ENCODE results near the gene PASK.

The PASK gene

GRCh38 chr2:241074901-241075540 is 74.3 kb downstream of the PASK start:
- no peak for DNase-seq

DNA sequence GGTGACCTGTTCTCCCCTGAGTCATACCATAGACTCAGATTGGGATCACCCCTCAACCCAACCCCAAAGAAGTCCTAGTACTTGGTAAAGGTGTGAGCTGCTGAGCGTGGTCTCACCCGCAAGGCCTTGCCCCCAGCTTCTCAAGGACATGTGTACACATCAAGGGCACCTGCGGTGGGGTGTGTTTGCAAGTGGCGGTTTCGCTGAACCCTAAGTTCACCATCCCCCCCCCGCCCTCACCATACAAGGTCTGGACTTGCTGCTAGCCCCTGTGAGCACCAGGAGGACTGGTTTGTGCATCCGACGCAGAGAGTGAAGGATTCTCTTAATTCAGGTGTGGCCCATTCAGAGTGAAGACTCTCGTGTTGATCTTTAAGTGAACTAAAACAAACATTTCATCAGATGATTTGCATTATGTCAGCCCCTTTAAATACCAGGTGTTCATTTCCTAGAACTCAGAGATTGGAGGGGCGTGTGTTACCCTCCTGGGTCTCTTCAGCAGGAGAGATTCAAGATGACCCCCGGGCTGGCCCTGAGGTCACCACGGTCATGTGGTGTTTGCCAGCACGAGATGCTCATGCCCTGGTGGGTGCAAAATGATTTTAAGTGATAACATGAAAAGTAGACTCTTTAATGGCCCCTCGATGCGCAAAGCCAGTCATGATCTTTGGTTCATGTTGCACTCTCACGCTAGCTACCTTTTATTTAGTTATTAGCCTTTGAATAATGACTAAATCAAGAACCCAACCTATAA is 75.0 kb downstream of the PASK start:
- DNase-seq = no peak

DNA sequence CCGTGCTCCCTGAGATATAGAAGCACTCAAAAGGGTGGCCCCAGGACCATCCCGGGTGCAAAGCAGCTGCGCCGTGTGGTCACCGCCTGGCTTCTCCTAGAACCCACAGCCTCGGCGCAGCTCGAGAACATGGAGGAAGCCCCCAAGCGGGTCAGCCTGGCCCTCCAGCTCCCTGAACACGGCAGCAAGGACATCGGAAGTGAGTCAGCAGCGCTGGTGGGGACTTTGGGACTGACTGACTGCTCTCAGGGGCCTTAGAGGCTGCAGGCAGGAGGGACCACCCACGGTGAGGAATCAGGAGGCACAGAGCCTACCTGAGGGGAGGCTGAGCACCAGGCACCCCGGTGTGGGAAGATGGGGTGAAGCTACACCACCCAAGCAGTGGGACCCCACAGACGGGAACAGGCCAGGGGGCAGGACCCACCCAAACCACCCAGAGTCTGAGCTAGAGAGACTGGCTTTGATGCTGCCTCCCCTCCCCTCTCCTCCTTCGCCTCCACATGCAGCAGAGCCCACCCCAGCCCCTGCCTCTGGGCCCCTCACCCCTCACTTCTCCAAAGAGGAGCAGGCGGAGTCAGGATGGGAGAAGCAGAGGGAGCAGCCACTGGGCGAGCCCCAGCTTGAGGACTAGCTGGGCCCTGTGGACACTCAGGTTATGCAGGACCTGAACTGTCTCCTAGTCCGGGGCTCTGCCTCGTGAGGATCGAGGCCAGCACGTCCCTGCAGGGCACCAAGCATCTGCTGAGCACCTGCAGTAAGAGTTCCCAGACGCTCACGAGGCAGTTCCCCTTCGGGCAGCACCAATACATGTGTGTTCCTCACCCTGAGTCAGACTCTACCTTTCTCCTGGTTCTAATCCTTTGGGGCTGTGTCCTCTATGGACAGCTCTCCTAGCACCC is 75.9 kb downstream of the PASK start:
- no peak for DNase-seq

- DNase-seq = no peak
Observed at GRCh38 chr2:241072553-241073165, 76.6 kb downstream of the PASK start.

GRCh38 chr2:241072151-241072550 is 77.1 kb downstream of the PASK start:
- DNase-seq = no peak

DNA sequence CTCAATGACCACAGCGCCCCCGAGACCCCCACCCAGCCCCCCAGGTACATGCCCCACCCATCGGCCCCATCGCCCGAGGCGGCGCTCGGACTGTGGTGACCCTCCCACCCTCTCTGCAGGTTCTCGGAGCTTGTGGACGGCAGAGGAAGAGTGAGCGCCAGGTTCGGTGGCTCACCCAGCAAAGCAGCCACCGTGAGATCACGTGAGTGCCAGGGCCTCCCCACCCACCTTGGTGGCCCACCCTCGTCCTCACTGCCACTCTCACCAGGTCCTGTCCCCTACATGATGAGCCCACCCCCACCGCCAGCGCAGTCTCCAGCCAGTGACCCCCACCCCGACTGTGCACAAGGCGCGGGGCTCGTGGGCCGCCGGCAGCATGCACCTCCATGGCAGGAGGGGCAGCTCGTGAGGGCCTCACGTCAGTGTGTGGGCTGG is 77.6 kb downstream of the PASK start:
- no peak for DNase-seq

DNA sequence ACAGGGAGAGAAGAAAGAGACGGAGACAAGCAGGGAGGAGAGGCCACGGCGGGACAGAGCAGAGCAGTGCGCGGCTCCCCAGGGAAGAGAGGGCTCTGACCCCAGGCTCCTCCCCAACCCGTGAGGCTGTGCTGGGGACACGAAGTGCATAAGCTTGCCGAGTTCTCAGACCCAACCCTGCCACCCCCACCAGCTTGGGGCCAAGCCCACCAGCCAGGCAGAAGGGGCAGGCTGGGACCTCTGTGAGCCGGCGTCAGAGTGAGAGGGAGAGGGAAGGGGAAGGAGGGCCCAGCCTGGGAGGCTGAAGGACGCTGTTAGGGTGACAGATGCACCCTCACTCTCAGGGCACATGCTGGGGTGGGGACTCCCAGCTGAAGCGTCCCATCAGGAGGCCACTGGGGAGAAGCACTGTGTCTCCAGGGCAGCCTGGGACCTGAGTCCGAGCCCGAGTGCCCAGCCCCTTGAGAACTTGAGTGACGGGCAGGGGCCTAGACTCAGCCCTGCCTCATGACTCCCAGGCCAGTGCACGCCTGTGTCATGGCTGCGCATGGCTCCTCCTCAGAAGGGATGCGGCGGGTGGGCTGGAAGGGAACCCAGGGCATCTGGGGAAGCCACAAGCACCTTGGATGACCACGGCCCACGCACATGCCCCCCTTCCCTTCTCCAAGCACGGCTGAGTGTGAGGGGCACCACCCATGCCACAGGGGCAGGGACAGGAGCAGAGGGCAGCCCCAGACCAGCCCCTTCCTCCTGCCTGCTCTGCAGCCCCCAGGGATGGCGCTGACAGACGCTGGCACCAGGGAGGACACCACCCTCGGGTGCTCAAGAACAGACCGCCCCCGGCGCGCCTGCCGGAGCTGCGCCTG is 78.2 kb downstream of the PASK start:
- no peak for DNase-seq

- DNase-seq = no peak
Observed at GRCh38 chr2:241070361-241070760, 78.9 kb downstream of the PASK start.

GRCh38 chr2:241069821-241070281 is 79.4 kb downstream of the PASK start:
- no peak for DNase-seq

- no peak for DNase-seq
Observed at GRCh38 chr2:241068942-241069810, 80.1 kb downstream of the PASK start.

GRCh38 chr2:241068136-241068941 is 80.9 kb downstream of the PASK start:
- DNase-seq = no peak

GRCh38 chr2:241067501-241068135 is 81.7 kb downstream of the PASK start:
- DNase-seq = no peak

DNA sequence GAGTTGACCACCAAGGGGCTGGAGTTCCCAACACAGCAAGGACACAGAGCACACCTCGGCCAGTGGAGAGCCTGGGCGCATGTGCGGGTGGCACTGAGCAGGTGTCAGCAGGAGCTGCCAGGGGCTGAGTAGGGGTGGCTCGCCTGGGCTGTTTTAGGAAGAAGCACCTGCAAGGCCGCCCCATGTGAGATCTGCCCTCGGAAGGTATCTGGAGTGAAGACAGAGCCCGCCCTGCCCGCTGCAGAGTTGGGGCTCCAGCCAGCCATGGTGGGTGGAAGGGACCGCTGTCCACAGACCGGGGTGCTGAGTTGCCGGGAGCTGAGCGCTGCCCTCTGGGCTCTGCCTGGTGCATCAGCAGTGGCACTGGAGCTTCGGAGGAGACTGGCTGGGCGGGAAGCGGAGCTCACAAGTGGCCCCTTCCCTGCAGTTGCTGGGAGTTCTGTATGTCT is 82.4 kb downstream of the PASK start:
- DNase-seq = no peak

DNA sequence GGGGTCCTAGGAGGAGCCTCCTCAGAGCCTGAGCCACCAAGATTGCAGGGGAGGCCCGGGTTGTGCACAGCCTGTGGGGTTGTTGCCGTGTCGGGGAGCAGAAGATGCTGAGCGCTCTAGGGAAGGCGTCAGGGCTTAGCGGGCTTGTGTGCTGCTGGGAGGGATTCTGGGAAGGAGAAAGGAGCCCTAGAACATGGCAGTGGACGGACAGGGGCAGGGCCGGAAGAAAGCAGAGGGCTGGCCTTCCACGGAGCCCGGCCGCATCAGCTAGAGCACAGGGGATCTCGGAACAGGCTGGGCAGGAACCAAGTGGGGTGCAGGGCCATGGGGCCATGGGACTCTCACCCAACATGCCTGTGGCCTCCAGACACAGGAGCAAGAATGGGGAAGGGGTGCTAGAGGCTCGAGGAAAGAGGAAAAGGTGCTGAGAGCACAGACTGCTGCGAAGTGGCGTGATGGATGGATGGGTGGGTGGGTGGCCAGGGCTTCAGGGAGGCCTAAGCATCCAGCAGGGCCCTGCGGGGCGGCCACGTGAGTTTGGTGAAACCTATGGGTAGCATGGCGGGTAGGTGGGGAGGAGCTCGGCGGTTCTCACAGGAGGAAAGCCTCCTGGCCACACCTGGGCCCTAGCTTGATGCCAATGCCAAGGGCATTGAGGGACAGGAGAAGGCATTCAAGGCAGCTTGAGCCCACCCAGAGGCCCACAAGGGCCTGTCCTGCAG is 82.9 kb downstream of the PASK start:
- no peak for DNase-seq

DNA sequence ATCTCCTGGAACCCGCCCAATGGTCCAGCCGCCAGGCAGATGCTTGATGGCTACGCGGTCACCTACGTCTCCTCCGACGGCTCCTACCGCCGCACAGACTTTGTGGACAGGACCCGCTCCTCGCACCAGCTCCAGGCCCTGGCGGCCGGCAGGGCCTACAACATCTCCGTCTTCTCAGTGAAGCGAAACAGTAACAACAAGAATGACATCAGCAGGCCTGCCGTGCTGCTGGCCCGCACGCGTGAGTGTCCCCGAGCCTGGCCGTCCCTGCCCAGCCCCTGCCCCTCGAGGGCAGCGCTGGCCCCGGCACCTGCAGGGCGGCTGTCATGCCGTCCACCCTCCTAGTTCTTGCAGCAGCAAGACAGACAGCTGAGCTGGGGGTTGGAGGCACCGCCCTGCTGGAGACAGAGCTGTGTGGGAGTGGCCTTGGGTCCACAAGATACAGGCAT is 83.9 kb downstream of the PASK start:
- DNase-seq = no peak

DNA sequence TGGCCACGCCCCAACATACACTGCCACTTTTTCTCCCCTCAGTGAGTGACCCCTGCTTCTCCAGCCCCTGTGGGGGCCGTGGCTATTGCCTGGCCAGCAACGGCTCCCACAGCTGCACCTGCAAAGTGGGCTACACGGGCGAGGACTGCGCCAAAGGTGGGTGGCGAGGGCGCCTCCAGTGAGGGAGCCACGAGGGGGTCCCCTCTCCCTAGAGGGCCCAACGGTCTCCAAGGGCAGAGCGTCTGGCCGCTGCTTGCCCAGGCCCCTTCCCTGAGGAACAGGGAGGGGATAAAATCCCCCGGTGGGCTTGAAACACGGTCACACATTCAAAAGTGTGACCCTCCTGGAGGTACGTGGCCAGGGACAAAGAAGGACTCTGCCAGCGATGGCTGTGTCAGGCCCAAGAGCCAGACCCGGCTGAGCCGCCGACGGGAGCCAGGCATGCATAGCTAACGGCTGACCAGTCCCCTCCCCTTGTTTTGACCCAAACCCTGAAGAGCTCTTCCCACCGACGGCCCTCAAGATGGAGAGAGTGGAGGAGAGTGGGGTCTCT is 84.4 kb downstream of the PASK start:
- DNase-seq = no peak

DNA sequence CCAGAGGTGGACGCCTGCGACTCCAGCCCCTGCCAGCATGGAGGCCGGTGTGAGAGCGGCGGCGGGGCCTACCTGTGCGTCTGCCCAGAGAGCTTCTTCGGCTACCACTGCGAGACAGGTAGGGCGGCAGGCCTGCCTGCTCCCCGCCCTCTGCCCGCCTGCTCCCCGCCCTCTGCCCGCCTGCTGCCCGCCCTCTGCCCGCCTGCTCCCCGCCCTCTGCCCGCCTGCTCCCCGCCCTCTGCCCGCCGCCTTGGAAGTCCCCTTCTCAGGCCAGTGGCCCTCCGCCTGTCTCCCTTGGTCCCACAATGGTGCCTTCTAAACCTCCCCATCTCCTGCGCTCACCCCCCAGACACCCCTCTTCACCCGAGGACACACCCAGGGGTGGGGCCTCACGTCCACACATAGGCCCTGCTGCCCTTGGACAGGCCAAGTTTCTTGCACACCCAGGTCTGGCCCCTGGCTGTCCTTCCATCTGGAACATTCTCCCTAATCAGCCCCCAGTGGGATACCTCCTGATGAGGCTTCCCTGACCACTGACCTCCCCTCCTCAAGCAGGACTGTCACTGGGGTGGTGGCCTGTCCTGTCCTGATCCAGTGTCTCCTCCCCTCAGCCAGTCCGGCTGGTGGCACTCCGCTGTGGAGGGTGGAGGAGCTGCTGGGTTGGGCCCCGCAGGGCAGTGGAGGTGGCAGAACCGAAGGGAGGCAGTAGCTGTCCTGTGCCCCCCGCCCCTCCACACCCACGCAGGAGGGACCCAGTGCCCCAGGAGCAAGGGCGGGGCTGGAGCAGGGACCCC is 85.1 kb downstream of the PASK start:
- peak in 2 of 4 experiments; percentile 15 to 53 for DNase-seq

All from activated naive CD4-positive, alpha-beta T cell (primary cell).